Skeletal muscle cell (primary cell): ENCODE results near the gene SMURF2.
A peak's percentile ranks its signal among the peaks of the same experiment; 100 is the strongest.
"Not testable (repeated sequence)": the region's sequence is repeated elsewhere in the genome, so short reads cannot be mapped to it uniquely, and the experiment has no call there.

Experiments used
- DNase-seq: peaks from one replicate; pipeline ENCODE4 v3.0.0-alpha.2; 2010; ENCODE audit warnings: low read depth
- H3K4me3 ChIP-seq: 2 replicates; pipeline ENCODE4 v1.5.1; 2011; ENCODE audit warnings: low read depth, mild to moderate bottlenecking, control low read depth, low read length, moderate library complexity

Gene SMURF2

DNA sequence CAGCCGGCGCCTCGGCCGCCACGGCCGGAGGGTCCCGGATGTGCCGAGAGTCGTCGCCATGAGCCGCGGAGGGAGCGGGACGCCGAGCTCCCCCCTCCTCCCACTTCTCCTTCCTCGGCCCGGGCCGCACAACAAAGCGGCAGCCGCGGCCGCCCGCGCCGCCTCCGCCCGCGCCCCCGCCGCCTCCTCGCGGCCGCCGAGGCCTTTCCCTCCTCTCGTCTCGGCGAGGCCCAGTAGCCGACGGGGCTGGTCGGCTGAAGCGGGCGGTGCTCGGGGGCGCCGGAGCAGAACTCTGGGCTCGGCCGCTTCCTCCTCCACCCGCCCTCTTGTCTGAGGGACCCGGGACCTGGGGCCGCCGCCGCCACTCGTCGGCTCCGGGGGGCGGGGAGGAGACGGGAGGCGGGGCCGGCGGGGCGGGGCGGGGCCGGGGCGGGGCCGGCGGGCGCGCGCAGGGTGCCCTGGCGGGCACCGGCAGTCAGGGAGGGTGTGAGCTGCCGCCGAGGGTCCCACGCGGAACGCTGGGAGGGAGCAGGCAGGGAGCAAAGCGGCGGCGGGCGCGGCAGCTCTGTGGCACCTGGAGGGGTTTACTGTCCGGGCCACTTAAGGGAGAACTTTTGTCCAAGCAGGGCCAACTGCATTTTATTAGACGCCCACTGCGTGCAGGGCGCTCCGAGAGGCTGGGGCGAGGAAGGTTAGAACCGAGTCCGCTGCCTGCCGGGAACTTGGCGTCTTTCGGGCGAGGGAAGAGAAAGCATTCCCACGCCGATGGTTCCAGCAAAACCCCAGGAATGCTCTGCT, at the start of gene SMURF2:
TSS of gene SMURF2 (minus strand) at position 332 of the 798 bp plus-strand sequence. CDS start 427 bp downstream, outside the sequence.
- peak within 1 kb of the TSS; percentile 72 for H3K4me3 ChIP-seq
- DNase-seq: no peak

DNA sequence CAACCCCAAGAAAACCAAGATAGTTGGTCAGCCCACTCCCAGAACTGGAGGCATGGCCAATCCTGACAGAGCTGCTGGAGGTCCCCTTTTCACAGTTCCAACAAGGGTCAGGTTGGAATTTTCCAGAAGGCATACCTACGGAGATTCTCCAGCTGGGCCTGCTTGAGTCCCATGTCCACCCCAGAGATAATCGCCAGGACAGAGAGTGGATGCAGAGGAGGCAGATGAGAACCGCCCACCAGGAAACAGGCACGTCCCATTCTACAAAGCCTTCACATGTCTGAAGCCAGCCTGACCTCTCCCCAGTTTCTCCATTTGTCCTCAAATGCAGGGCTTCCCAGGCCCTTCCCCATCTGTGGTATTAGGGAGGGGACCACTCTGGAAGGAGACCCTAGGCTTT, 47.4 kb upstream of the SMURF2 start:
- DNase-seq: no peak
- H3K4me3 ChIP-seq: no peak overlapping the region

DNA sequence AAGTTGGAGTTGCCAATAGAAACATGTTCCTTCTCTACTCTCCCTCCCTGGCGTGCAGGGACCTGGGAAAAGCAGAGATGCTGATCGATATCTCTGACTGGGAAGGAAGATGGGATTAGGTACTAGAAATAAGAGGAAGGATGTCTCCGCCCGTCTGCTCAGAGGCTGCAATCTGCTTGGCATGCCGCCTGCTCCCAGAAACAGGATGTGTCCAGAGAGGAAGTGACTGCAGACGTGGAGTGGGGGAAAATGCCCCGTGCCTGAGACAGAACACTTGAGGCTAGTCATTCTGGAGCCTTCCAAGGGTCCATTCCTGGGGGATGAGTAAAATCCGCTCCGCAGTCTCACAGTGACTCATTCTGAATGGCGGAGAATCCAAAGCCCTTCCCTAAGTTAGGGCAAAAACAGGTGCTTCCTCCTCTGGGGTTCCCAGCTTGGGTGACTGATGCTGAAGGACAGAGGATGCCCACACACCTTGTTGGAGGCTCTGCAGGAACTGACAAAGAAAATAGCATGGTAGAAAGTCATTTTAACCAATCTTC, 45.0 kb upstream of the SMURF2 start:
- peak; percentile 97 for DNase-seq
- H3K4me3 ChIP-seq: no peak overlapping the region

DNA sequence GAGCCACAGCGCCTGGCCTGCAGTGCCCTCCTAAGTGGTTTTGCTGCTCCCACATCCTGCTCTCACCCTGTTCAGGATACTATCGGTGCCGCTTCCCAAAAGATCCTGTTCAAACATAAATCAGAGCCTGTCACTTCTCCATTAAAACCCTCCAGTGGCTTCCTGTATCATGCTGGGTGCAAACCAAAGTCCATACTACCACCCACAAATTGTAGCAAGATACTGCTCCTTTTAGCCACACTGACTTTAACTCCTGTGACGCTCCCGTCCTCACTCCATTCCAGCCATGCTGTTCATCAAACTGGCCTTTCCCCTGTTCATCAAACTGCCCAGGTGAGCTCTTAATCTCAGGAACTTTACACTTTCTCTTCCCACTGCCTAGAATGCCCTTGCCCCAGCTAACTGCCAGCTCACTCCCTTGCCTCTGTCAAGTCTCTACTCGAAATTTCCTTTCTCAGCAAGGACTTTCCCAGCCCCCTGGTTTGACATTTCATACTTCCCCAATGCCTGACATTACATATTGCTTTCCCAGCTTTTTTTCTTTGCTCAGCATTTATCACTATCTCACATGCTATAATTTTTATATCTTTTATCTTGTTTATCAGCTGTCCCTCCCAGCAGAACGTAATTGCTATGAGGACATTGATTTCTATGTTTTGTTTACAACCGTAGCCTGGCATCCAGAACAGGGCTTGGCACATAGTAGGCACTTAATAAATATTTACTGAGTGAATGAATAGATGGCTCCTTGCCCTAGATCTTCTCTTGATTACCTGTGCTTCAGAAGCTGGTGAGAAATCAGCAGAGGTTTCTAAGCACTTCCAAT, 44.3 kb upstream of the SMURF2 start:
- no peak overlapping the region for H3K4me3 ChIP-seq
- DNase-seq: no peak

DNA sequence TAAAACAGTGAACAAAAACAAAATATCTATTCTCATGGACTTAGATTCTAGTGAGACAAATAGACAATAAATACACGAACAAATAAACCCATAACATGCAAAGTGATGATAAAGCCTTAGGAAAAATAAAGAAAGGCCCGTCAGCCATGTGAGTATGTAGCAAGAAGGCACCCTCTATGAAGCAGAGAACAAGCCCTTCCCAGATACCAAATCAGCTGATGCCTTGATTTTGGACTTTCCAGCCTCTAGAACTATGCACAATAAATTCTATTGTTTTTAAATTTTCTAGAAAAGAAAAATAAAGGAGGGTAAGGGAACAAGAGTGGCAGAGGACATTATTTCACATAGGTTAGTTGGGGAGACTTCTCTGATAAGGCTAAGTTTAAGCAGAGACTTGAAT, 40.7 kb upstream of the SMURF2 start:
- H3K4me3 ChIP-seq: no peak overlapping the region
- DNase-seq: no peak

DNA sequence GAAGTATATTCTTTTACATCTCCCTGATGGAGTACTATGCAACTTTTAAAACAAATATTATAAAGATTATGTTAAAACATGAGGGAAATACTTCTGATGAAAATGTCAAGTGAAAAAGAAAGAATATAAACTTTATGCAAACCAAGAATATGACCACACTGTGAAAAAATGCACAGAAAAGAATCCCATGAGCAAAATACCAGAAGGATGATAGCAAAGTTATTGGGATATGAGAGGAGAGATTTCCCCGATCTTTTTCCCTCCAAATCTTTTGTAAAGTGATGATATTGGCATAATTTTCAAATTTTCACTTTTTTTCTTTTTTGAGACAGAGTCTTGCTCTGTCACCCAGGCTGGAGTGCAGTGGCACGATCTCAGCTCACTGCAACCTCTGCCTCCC, 36.6 kb upstream of the SMURF2 start:
- no peak overlapping the region for H3K4me3 ChIP-seq
- DNase-seq: no peak

DNA sequence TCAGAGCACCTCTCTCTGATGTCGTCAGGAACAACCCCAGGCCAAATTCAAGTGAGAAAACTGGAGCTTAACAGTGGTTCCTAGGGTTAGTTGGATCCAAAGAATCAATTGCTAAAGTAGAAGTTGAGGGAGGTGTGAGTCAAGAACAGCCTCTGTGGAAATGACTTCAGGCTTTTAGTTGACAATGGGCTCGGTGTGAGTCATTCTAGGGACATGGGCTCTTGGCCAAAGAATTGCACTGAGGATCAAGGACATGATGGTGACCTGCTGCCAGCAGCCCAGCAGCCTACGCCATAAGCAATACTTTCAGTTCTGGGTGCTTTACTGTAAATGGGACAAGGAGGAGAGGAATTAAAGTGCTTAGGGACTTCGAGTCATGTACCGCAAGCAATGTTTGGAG, 32.1 kb upstream of the SMURF2 start:
- DNase-seq: peak; percentile 39
- no peak overlapping the region for H3K4me3 ChIP-seq

DNA sequence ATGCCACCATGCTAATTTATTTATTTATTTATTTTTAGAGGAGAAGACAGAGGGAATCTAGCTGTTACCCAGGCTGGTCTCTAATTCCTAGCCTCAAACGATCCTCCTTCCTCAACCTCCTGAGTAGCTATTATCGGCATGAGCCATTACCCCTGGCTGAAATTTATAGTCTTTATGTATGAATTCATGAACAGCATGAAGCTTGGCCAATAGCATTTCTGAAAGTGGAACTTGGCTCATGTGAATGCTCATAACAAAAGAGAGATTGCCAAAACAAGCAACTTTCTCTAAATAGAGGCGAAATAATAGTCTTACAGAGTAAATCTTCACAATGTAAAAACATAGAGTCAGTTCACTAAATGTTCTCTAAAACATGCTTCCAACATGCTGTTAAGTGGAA, 30.1 kb upstream of the SMURF2 start:
- DNase-seq: no peak

DNA sequence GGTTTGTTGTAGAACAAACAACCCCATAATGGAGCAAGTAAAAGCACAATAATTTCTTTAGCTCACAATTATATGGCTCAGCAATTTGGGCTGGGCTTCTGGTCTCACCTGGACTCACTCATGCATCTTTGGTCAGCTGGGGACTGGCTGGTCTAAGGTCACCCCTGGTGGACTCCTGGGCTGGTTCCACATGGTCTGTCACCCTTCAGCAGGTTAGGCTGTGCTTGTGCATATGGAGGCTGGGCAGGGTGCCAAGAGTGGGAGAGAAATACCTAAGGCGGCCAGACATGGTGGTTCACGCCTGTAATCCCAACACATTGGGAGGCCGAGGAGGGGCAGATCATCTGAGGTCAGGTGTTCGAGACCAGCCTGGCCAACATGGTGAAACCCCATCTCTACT, 27.0 kb upstream of the SMURF2 start:
- no peak for DNase-seq
- H3K4me3 ChIP-seq: no peak overlapping the region

More for the DNA sequence above, 30.1 kb upstream of the SMURF2 start:
- no peak overlapping the region for H3K4me3 ChIP-seq

DNA sequence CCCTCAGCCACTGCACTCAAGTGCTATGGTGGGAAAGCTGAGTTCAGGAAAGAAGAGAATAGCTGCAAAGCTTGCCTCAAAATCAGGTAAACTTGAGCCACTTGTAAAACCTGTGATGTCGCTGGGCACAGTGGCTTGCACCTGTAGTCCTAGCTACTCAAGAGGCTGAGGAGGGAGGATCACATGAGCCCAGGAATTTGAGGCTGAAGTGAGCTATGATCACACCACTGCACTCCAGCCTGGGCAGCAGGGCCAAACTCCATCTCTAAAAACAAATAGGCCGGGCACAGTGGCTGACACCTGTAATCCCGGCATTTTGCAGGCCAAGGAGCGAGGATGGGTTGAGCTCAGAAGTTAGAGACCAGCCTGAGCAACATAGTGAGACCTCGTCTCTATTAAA, 26.4 kb upstream of the SMURF2 start:
- no peak for DNase-seq
- no peak overlapping the region for H3K4me3 ChIP-seq

DNA sequence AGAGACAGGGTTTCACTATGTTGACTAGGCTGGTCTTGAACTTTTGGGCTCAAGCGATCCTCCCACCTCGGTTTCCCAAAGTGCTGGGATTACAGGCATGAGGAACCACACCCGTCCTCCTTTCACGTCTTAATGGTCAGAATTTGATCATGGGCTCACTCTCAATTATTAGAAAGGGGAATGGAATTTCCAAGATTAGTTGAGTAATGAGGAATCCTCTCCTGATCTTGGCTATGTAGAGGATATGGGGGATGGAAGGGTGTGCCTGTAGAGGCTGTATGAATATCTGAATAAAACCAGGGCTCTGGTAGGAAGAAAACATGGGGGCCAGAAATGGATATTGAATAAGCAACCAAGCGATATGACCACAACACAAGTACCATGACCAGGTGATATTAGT, 25.9 kb upstream of the SMURF2 start:
- DNase-seq: no peak
- H3K4me3 ChIP-seq: no peak overlapping the region

DNA sequence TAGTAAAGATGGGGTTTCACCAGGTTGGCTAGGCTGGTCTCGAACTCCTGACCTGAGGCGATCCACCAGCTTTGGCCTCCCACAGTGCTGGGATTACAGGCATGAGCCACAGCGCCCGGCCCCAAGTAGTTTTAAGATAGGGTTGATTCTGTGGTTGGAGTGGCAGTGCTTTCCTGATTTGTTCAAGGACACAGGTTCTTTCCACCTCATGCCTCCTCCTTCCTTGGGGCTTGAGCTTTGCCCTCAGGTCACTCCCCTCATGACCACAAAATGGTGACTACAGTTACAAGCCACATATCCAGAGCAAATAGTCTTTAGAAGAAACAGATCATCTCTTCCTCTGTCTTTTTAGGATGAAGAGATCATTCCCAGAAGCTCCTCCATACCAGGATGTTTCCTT, 25.3 kb upstream of the SMURF2 start:
- DNase-seq: no peak
- H3K4me3 ChIP-seq: no peak overlapping the region

DNA sequence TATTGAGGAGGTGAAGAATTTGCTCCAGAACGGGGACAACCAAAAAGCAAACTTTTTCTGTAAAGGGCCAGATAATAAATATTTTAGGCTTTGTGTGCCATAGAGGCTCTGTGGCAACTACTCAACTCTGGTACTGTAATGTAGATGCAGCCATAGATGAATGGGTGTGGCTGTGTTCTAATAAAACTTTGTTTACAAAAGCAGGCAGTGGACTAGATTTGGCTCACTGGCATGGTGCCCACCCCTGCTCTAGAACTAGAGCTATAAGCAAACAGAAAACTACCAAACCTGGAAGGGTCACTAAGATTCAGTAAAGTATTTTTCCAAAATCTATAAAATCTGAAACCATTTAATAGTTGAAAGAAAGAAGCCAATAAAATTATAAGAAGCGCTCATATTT, 24.6 kb upstream of the SMURF2 start:
- no peak for DNase-seq
- H3K4me3 ChIP-seq: no peak overlapping the region

DNA sequence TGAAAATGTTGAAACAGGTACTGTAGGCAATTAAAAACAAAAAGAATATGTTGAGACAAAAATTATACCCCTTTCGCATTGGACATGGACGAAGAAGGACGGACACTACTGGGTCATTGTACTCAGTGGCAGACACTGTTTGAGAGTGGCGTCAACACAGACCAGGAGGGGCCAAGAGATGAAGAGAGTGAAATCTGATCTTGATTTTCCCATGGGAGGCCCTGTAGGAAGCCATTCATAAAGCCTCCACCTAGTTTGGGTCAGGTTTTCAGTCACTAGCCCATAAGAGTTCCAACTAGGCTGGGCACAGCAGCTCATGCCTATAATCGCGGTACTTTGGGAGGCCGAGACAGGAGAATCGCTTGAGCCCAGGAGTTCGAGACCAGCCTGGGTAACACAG, 23.6 kb upstream of the SMURF2 start:
- no peak overlapping the region for H3K4me3 ChIP-seq
- DNase-seq: no peak

DNA sequence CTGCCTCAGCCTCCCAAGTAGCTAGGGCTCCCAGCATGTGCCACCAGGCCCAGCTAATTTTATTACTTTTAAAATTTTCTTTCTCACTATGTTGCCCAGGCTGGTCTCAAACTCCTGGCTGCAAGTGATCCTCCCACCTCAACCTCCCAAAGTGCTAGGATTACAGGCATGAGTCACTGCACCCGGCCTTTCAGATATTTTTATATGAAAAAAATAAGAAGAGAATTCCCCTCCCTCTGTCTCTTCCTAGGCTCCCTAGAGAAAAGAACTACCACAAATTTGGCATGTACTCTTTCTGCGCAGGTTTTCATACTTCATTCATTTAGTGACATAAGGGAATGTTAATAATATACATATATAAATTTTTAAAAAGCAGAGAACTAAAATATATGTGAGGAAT, 21.7 kb upstream of the SMURF2 start:
- DNase-seq: no peak
- H3K4me3 ChIP-seq: no peak overlapping the region

DNA sequence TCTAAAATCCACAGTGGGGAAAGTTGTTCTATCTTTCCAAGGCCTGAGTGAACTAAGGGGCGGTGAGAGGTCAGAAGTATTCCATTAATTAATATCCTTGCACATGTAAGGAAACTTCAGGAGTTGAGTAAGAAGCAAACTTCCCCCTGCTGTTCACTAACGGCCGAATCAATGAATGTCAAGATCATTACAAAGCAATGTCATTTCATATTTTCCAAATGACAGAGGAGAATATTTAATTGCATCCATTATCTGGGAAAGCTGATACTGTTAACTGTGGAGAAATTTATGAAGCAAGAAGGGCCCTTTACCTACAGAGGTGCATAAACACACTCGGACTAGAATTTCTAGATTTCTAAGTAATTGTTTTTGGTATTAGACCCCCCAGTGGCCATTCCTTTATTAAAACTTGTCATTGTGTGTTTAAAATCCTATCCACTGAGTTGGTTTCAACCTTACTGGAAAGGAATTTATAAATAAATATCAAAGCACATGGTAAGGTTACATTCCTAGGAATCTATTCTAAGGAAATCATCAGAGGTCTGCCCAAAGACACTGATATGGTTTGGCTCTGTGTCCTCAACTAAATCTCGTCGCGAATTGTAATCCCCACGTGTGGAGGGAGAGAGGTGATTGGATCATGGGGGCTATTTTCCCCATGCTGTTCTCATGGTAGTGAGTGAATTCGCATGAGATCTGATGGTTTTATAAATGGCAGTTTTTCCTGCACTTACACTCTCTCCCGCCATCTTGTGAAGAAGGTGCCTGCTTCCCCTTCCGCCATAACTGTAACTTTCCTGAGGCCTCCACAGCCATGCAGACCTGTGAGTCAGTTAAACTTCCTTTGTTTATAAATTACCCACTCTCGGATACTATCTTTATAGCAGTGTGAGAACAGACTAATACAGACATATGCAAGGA, 20.4 kb upstream of the SMURF2 start:
- H3K4me3 ChIP-seq: no peak overlapping the region
- DNase-seq: no peak

DNA sequence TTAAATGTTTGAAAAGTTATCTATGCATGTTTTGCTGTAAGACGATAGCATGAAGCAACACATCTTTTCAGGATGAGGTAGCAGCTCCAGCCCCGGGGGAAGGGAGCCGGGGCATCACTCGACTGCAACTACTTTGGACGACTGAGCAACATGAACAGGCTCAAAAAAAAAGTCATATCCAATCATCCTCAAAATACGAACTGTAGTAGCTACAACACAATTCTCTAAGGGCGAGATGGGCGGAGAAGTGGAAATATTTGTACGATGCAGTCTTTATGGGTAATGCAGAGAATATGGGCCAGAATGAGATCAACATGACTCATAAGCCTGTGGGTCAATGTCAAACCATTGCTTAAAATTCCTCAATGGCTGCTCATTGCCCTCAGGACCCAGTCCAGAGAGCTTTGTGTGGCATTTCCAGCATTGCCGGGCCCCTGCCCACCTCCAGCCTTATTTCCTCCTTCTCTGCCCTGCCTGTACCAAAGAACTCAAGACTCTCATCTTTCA, 17.7 kb upstream of the SMURF2 start:
- peak; percentile 97 for DNase-seq
- H3K4me3 ChIP-seq: no peak overlapping the region

DNA sequence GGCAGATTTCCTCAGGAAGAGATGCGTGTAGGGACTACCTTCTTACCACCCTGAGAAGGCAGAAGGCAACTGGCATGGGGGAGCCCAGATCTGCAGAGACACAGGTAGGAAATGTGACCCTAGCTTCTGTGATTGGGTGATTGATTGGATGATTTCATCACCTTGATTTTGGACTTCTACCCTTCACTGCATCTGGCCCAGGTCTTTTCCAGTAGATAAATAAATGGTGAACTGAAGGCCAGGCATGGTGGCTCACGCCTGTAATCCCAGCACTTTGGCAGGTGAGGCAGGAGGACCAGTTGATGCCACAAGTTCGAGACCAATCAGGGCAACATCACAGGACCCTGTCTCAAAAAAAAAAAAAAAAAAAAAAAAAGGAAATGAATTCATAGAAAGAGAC, 14.7 kb upstream of the SMURF2 start:
- no peak for DNase-seq

DNA sequence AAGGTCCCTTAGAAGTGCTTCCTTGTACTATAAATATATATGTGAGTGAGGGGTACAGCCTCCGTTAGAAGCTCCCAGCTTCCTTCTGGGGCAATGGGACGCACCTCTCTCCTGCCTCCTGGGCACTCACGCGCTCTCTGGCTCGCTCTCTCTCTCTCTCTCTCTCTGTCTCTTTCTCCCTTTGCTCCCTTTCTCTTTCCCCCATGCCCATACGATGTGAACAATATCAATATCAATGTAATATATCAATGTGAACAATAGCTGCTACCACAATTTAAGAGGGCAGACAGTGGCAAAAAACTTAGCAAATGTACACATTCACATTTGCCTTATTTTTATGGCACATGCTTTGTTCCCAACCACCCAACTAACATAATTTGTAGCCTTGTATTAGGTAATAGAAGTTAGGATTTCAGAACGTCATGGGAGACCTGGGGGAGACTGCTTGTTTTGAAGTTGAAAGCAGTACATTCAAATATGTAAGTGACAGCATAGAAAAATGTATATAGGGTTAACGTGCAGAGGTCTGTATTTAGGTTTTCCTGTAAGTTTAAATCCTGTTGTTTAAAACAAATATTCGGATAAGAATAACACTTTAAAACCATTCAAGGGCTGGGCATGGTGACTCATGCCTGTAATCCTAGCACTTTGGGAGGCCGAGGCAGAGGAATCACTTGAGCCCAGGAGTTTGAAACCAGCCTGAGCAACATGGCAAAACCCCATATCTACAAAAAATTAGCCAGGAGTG, 8.9 kb upstream of the SMURF2 start:
- not testable (repeated sequence) for H3K4me3 ChIP-seq, DNase-seq

More for the DNA sequence above, 14.7 kb upstream of the SMURF2 start:
- H3K4me3 ChIP-seq: no peak overlapping the region
